GM23338 (cell line): Measurements from ENCODE around the gene GMPR. TPM values are rescaled to one million over a fixed set of nuclear protein-coding genes. Genes with fewer than 3 reads are reported as not detected.

Source experiments
- CTCF ChIP-seq, 2 experiments: fragments of 200-600 bp in 1 of 2; sonication (generic) in 1 of 2; conservative IDR thresholded peaks; 2 replicates each; pipeline versions ENCODE4 v1.5.1 to v1.6.1; 2016 to 2017; ENCODE audit warnings: antibody characterized with exemption in 2 of 2, low read depth in 2 of 2, mild to moderate bottlenecking in 2 of 2, moderate library complexity in 1 of 2
- EZH2 ChIP-seq: fragments of 200-600 bp; sonication (generic); IDR thresholded peaks from one replicate; pipeline ENCODE4 v1.8.0; 2017; ENCODE audit warnings: antibody characterized with exemption, mild to moderate bottlenecking, low read depth; ENCODE audit not compliant: unreplicated experiment
- EZH2phosphoT487 ChIP-seq: fragments of 200-600 bp; sonication (generic); IDR thresholded peaks from one replicate; pipeline ENCODE4 v1.8.1; 2018; ENCODE audit warnings: antibody characterized with exemption; ENCODE audit not compliant: unreplicated experiment
- JUNB ChIP-seq: IDR thresholded peaks from one replicate; pipeline ENCODE4 v1.6.1; 2016; ENCODE audit warnings: antibody characterized with exemption; ENCODE audit not compliant: unreplicated experiment
- NANOG ChIP-seq: IDR thresholded peaks from 2 replicates; pipeline ENCODE4 v1.6.1; 2016; ENCODE audit warnings: antibody characterized with exemption, borderline replicate concordance
- POLR2AphosphoS5 ChIP-seq: IDR thresholded peaks from 2 replicates; pipeline ENCODE4 v1.6.1; 2016; ENCODE audit warnings: antibody characterized with exemption, low read depth
- ZNF114 ChIP-seq: fragments of 250-450 bp; sonication (Bioruptor Pico); IDR thresholded peaks from 2 replicates; pipeline ENCODE4 v1.5.0; 2020; ENCODE audit warnings: mild to moderate bottlenecking, moderate library complexity
- ZNF331 ChIP-seq: fragments of 250-450 bp; sonication (Bioruptor Pico); IDR thresholded peaks from 2 replicates; pipeline ENCODE4 v1.5.0; 2020; ENCODE audit warnings: low read depth, mild to moderate bottlenecking, moderate library complexity
- ZNF462 ChIP-seq: fragments of 250-450 bp; sonication (Bioruptor Pico); IDR thresholded peaks from 2 replicates; pipeline ENCODE4 v1.5.0; 2020; ENCODE audit warnings: mild to moderate bottlenecking, moderate library complexity
- polyA plus RNA-seq: library from polyadenylated mRNA; unstranded; fragments of >200 nt; fragmentation: Nextera tagmentation; extraction: Ambion mirVana; gene quantifications from 2 replicates; pipeline ENCODE4 v1.2.1, GENCODE V29; 2016
- total RNA-seq: library from RNA; depleted of rRNA; stranded (reverse); fragments of >200 nt; shearing (Covaris generic); gene quantifications from 2 replicates; pipeline ENCODE4 v1.2.3, GENCODE V29; 2014
- TF ChIP-seq, protein P1 (sequence below): IDR thresholded peaks from 2 replicates; pipeline ENCODE4 v1.6.1; 2016; ENCODE audit warnings: antibody characterized with exemption

The GMPR gene
- total and polyA plus RNA-seq, 2 experiments from 2014 or later, result 0.23 to 0.35 TPM

DNA sequence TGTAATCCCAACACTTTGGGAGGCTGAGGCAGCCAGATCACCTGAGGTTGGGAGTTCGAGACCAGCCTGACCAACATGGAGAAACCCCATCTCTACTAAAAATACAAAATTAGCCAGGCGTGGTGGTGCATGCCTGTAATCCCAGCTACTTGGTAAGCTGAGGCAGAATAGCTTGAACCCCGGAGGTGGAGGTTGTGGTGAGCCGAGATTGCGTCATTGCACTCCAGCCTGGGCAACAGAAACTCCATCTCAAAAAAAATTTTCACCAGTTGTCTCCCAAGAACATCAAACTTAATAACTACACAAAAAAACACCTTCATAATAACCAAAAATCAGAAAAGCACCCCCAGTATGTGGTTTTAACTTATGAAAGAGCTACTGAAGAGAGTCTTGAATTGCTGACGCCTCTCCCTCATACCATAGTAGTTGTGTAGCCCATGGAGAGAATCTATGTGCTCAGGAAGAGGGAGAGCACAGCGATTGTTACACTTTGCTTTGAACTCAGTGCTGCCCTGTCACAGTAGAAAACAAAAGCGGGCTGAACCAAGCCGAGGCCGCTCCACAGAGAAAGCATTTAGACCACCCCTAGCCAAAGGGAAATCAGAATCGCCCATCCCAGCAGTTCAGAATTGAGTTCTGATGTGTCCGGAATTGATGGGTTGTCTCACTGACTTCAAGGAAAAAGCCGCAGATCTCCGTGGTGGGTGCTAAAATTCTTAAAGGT lies 42.0 kb upstream of the GMPR start (continued):
- TF ChIP-seq ZNF462 (no peak), NANOG (no peak), ZNF114 (CRISPR knock-in tag) (no peak), JUNB (no peak), EZH2 (no peak), ZNF331 (CRISPR knock-in tag) (no peak), CTCF (conservative IDR thresholded peaks at IDR 0.05; ENCODE audit: low read depth in 2 of 2) (no peak), EZH2phosphoT487 (no peak), POLR2AphosphoS5 (no peak)
- TF ChIP-seq, protein P1, sequence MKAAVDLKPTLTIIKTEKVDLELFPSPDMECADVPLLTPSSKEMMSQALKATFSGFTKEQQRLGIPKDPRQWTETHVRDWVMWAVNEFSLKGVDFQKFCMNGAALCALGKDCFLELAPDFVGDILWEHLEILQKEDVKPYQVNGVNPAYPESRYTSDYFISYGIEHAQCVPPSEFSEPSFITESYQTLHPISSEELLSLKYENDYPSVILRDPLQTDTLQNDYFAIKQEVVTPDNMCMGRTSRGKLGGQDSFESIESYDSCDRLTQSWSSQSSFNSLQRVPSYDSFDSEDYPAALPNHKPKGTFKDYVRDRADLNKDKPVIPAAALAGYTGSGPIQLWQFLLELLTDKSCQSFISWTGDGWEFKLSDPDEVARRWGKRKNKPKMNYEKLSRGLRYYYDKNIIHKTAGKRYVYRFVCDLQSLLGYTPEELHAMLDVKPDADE, result no peak
